GM18499 (cell line): Measurements from ENCODE around the gene TMEM52.
"Not testable (repeated sequence)": the region's sequence is repeated elsewhere in the genome, so short reads cannot be mapped to it uniquely, and the experiment has no call there.

ENCODE experiments used
- ATAC-seq: cut with Tn5 transposase; IDR thresholded peaks from one replicate; pipeline ENCODE4 v1.9.1; 2021; ENCODE audit warnings: moderate number of reproducible peaks; ENCODE audit not compliant: insufficient read depth, unreplicated experiment

TMEM52 gene

GRCh38 chr1:1898246-1898933 is 20.7 kb downstream of the TMEM52 start:
- ATAC-seq, result no peak

- ATAC-seq, result no peak
Measured at GRCh38 chr1:1895456-1896336, 23.4 kb downstream of the TMEM52 start.

GRCh38 chr1:1895060-1895418 is 24.0 kb downstream of the TMEM52 start:
- no peak for ATAC-seq

GRCh38 chr1:1894354-1895059 is 24.6 kb downstream of the TMEM52 start:
- no peak for ATAC-seq

- no peak for ATAC-seq
Measured at GRCh38 chr1:1893997-1894353, 25.1 kb downstream of the TMEM52 start.

GRCh38 chr1:1893291-1893985 is 25.6 kb downstream of the TMEM52 start:
- no peak for ATAC-seq

- no peak for ATAC-seq
Measured at GRCh38 chr1:1892763-1893120, 26.3 kb downstream of the TMEM52 start.

- no peak for ATAC-seq
Measured at GRCh38 chr1:1892079-1892762, 26.9 kb downstream of the TMEM52 start.

- ATAC-seq, result no peak
Measured at GRCh38 chr1:1891349-1892078, 27.6 kb downstream of the TMEM52 start.

GRCh38 chr1:1890506-1891348 is 28.4 kb downstream of the TMEM52 start, which contains the start of gene GNB1:
Gene GNB1 (minus strand): TSS chr1:1891087. CDS start chr1:1825453, 65,634 bp downstream.
- no peak for ATAC-seq

GRCh38 chr1:1889847-1890505 is 29.1 kb downstream of the TMEM52 start:
- ATAC-seq, result no peak

GRCh38 chr1:1889090-1889750 is 29.9 kb downstream of the TMEM52 start:
- ATAC-seq, result no peak

GRCh38 chr1:1883890-1884289 is 35.2 kb downstream of the TMEM52 start:
- ATAC-seq, result not testable (repeated sequence)

GRCh38 chr1:1883092-1883873 is 35.8 kb downstream of the TMEM52 start:
- ATAC-seq, result no peak

GRCh38 chr1:1881727-1882126 is 37.4 kb downstream of the TMEM52 start:
- no peak for ATAC-seq

- ATAC-seq, result no peak
Measured at GRCh38 chr1:1880617-1881312, 38.3 kb downstream of the TMEM52 start.
